CD14-positive monocyte (primary cell): ENCODE results near the gene SPAG17. TPM values are rescaled to one million over a fixed set of nuclear protein-coding genes. Genes with fewer than 3 reads are reported as not detected.

ENCODE experiments used
- DNase-seq, 3 donors: peaks; one replicate each; pipeline ENCODE4 v3.0.0-alpha.2; 2011 to 2022
- H2AFZ ChIP-seq: 2 replicates; pipeline ENCODE4 v1.6.0; 2012; ENCODE audit warnings: mild to moderate bottlenecking, low read depth, low read length, inconsistent platforms; ENCODE audit not compliant: insufficient read depth, poor library complexity, severe bottlenecking
- H3K27ac ChIP-seq, 2 donors: 1 replicate in 1 of 2; 2 replicates in 1 of 2; pipeline ENCODE4 v1.5.1; 2012 to 2013; ENCODE audit warnings: low read length in 2 of 2, control low read depth in 1 of 2, inconsistent platforms in 1 of 2, low read depth in 1 of 2, mild to moderate bottlenecking in 1 of 2
- H3K27me3 ChIP-seq, 2 donors: one replicate each; pipeline versions ENCODE4 v1.6.0 to v1.6.1; 2011 to 2013; ENCODE audit warnings: low read length in 2 of 2; ENCODE audit not compliant: control insufficient read depth in 2 of 2, insufficient read depth in 2 of 2
- H3K36me3 ChIP-seq, 2 donors: replicated peaks in 1 of 2; 1 replicate in 1 of 2; 2 replicates in 1 of 2; pipeline versions ENCODE4 v1.5.1 to v1.6.1; 2012 to 2013; ENCODE audit warnings: low read length in 2 of 2, control low read depth in 1 of 2, inconsistent platforms in 1 of 2, mild to moderate bottlenecking in 1 of 2; ENCODE audit not compliant: insufficient read depth in 2 of 2, control insufficient read depth in 1 of 2
- H3K4me1 ChIP-seq, 2 donors: 1 replicate in 1 of 2; 2 replicates in 1 of 2; pipeline versions ENCODE4 v1.5.1 to v1.6.1; 2012 to 2013; ENCODE audit warnings: low read length in 2 of 2, control low read depth in 1 of 2, inconsistent platforms in 1 of 2, mild to moderate bottlenecking in 1 of 2, moderate library complexity in 1 of 2; ENCODE audit not compliant: insufficient read depth in 2 of 2, control insufficient read depth in 1 of 2
- H3K4me2 ChIP-seq: replicated peaks from 2 replicates; pipeline ENCODE3; 2012; ENCODE audit warnings: low read length, moderate library complexity, mild to moderate bottlenecking; ENCODE audit not compliant: poor library complexity, severe bottlenecking; ENCODE audit errors: extremely low read depth
- H3K4me3 ChIP-seq, 3 experiments: fragments of 200-600 bp in 1 of 3; sonication (generic) in 1 of 3; replicated peaks in 1 of 3; 1 replicate in 2 of 3; 2 replicates in 1 of 3; pipeline ENCODE4 v1.5.1; 2011 to 2013; ENCODE audit warnings: low read length in 3 of 3, mild to moderate bottlenecking in 3 of 3, control low read depth in 2 of 3, low read depth in 2 of 3, inconsistent platforms in 1 of 3, moderate library complexity in 1 of 3
- H3K79me2 ChIP-seq: 2 replicates; pipeline ENCODE4 v1.6.0; 2012; ENCODE audit warnings: mild to moderate bottlenecking, control low read depth, inconsistent platforms, low read length, moderate library complexity; ENCODE audit not compliant: insufficient read depth
- H3K9ac ChIP-seq: 2 replicates; pipeline ENCODE4 v1.6.0; 2017; ENCODE audit warnings: low read length, mild to moderate bottlenecking; ENCODE audit not compliant: insufficient read depth, poor library complexity, severe bottlenecking
- H3K9me3 ChIP-seq, 2 donors: replicated peaks in 1 of 2; 1 replicate in 1 of 2; 2 replicates in 1 of 2; pipeline versions ENCODE4 v1.5.1 to v1.6.1; 2012 to 2013; ENCODE audit warnings: low read length in 2 of 2, control low read depth in 1 of 2; ENCODE audit not compliant: control insufficient read depth in 1 of 2, insufficient read depth in 1 of 2
- H4K20me1 ChIP-seq: 2 replicates; pipeline ENCODE4 v1.6.0; 2012; ENCODE audit warnings: mild to moderate bottlenecking, low read length, control low read depth, moderate library complexity; ENCODE audit not compliant: insufficient read depth
- H3K27ac Mint-ChIP-seq, 7 donors: one replicate each; pipeline ENCODE4 v1.8.0; 2020; ENCODE audit warnings: mild to moderate bottlenecking in 7 of 7, mixed read lengths in 7 of 7, moderate library complexity in 6 of 7, inconsistent platforms in 2 of 7
- H3K27me3 Mint-ChIP-seq, 3 donors: one replicate each; pipeline ENCODE4 v1.8.0; 2021 to 2022; ENCODE audit warnings: low read depth in 3 of 3, mild to moderate bottlenecking in 3 of 3, mixed read lengths in 3 of 3, moderate library complexity in 3 of 3, inconsistent platforms in 1 of 3
- H3K36me3 Mint-ChIP-seq, 2 donors: one replicate each; pipeline ENCODE4 v1.8.0; 2020; ENCODE audit warnings: mixed read lengths in 2 of 2, inconsistent platforms in 1 of 2, mild to moderate bottlenecking in 1 of 2
- H3K4me1 Mint-ChIP-seq: one replicate; pipeline ENCODE4 v1.8.0; 2020; ENCODE audit warnings: mild to moderate bottlenecking, mixed read lengths
- H3K4me3 Mint-ChIP-seq, 2 donors: one replicate each; pipeline ENCODE4 v1.8.0; 2020; ENCODE audit warnings: mild to moderate bottlenecking in 2 of 2, mixed read lengths in 2 of 2, moderate library complexity in 1 of 2
- H3K9me3 Mint-ChIP-seq, 7 donors: one replicate each; pipeline ENCODE4 v1.8.0; 2020 to 2022; ENCODE audit warnings: mixed read lengths in 7 of 7, mild to moderate bottlenecking in 6 of 7, moderate library complexity in 6 of 7, inconsistent platforms in 2 of 7
- CTCF ChIP-seq: fragments of 200-600 bp; IDR thresholded peaks from one replicate; pipeline ENCODE4 v1.8.0; 2022; ENCODE audit warnings: antibody characterized with exemption, mild to moderate bottlenecking
- WGBS: methylation state at CpG from one replicate; pipeline ENCODE4 v1.1.5; 2013; ENCODE audit warnings: missing lambda C conversion rate; ENCODE audit not compliant: insufficient coverage; 5-methylcytosine and 5-hydroxymethylcytosine counted together
- intact Hi-C, 2 donors: fragments of 100-400 bp; cut with micrococcal nuclease; formaldehyde crosslinking; loops; one replicate each; pipeline versions ENCODE4 v1.15.0 to v1.15.1; 2023
- polyA plus RNA-seq, 3 donors: library from polyadenylated mRNA; depleted of rRNA in 1 of 3; unstranded in 2 of 3; stranded (reverse) in 1 of 3; fragments of 300-500 nt in 2 of 3; fragments of >200 nt in 1 of 3; fragmentation: Illumina TruSeq in 2 of 3; gene quantifications; 1 replicate in 2 of 3; 2 replicates in 1 of 3; pipeline ENCODE4 v1.2.3, GENCODE V29; 2012 to 2021

The SPAG17 gene
- polyA plus RNA-seq, 3 donors, result 0.26 to 0.87 (median 0.68) TPM

GRCh38 chr1:118149799-118150198 lies 35.2 kb downstream of the SPAG17 start:
- no peak for DNase-seq
- Histone ChIP-seq H3K36me3 (no peaks in the 10 kb centered on the region), H3K4me3 (no peak overlapping the region), H3K4me2 (no peak overlapping the region), H2AFZ (no peak overlapping the region), H3K79me2 (no peaks in the 10 kb centered on the region), H4K20me1 (no peaks in the 10 kb centered on the region), H3K27ac (no peak overlapping the region), H3K9ac (no peak overlapping the region), H3K27me3 (no peaks in the 10 kb centered on the region), H3K4me1 (no peaks in the 10 kb centered on the region), H3K9me3 (no peaks in the 10 kb centered on the region)
- Mint-ChIP-seq H3K4me3 (no peak overlapping the region), H3K4me1 (no peaks in the 10 kb centered on the region), H3K9me3 (peaks cover 0 to 7% (median 3%) of the 10 kb centered on the region in 7 donors), H3K27ac (no peak overlapping the region), H3K36me3 (no peaks in the 10 kb centered on the region), H3K27me3 (peaks cover 4 to 7% (median 6%) of the 10 kb centered on the region in 3 donors)
- 94% methylated on average over 6 of the region's 8 CpGs for WGBS
- no peak for TF ChIP-seq CTCF
- intact Hi-C loops, result loop anchor here in 1 of 2 donors (10.0 kb wide), 1 partner anchor 125 kb away; no protein-coding TSS in a partner anchor

- Histone ChIP-seq H3K27ac (no peak overlapping the region), H3K4me2 (no peak overlapping the region), H2AFZ (no peak overlapping the region), H3K9me3 (no peaks in the 10 kb centered on the region), H3K36me3 (no peaks in the 10 kb centered on the region), H3K27me3 (no peaks in the 10 kb centered on the region), H3K9ac (no peak overlapping the region), H4K20me1 (no peaks in the 10 kb centered on the region), H3K79me2 (no peaks in the 10 kb centered on the region), H3K4me3 (no peak overlapping the region), H3K4me1 (no peaks in the 10 kb centered on the region)
- no peak for TF ChIP-seq CTCF
- no peaks in the 10 kb centered on the region for H3K4me1 Mint-ChIP-seq
- DNase-seq, result no peak
- no peaks in the 10 kb centered on the region for H3K36me3 Mint-ChIP-seq
- intact Hi-C loops, result no loop called here
- no peak overlapping the region for H3K4me3 Mint-ChIP-seq
- peak overlapping the region in 1 of 7 donors; percentile 35 for H3K27ac Mint-ChIP-seq
- WGBS, result 72% methylated on average over 5 of the region's 7 CpGs
- H3K9me3 Mint-ChIP-seq, result peaks cover 0 to 7% (median 3%) of the 10 kb centered on the region in 7 donors
- peaks cover 4 to 6% (median 6%) of the 10 kb centered on the region in 3 donors for H3K27me3 Mint-ChIP-seq
Observed at GRCh38 chr1:118148034-118148433, 37.0 kb downstream of the SPAG17 start.
